HG03139 (cell line): ENCODE data around the gene KRT75.

Experiments
- ATAC-seq: cut with Tn5 transposase; IDR thresholded peaks from one replicate; pipeline ENCODE4 v1.9.1; 2021; ENCODE audit not compliant: unreplicated experiment

Gene KRT75

DNA sequence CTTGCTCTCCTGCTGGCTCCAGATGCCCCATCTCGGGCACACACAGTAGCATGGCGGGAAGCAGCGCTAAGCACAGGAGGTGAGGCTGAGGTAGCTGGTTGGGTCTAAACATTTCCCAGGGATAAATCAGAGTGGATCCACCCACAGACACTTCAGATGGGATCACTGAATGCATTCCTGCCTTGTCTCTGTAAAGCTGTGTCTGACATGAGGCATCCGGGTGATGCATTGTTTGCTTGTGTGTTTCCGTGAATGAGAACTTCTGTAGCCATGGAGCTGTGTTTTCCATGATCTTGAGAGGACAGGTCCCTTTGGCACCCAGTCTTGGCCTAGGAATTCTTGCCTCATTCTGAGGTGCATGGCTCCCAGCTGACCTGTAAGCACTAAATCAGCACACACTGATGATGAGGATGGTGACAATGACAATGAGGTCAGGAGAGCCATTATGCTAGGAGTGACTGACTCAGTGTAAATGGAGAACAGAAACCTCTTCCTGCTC, 6.7 kb upstream of the KRT75 start:
- ATAC-seq = no peak

DNA sequence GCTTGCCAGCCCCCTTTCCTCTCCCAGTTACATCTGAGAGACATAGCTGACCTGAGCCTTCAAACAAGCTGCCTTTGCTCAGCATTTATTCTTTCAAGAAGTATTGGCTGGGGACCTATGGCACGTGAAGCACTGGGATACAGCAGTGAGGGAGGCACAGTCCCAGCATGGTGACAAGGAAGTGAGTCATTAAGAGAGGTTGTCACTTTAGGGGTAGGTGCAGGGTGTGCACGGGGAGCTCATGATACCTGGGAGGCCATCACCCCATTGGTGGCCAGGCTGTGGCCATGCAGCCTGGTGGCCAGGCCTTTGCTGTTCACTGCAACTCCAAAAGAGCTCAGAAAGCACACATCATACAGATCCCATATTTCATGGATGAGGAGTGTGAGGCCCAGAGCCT, 5.7 kb upstream of the KRT75 start:
- no peak for ATAC-seq

DNA sequence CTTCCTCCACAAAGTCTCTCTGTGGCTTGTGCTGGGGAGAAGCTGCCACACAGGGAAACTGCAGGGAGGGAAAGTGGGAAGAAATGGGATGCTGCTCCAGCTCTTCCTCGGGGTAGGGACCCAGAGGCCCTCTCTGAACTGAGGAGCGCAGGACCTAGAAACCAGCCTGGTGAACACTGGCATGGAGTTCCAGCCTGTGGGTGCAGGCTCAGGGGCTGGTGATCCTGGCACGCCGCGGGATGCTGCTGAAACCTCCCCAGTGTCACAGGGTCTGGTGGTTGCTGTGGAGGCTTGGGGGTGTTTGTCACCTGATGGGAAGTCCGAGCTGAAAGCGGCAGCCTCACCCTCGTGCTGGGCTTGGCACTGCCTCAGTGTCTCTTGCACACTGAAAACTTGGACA, 5.2 kb upstream of the KRT75 start:
- ATAC-seq = no peak

DNA sequence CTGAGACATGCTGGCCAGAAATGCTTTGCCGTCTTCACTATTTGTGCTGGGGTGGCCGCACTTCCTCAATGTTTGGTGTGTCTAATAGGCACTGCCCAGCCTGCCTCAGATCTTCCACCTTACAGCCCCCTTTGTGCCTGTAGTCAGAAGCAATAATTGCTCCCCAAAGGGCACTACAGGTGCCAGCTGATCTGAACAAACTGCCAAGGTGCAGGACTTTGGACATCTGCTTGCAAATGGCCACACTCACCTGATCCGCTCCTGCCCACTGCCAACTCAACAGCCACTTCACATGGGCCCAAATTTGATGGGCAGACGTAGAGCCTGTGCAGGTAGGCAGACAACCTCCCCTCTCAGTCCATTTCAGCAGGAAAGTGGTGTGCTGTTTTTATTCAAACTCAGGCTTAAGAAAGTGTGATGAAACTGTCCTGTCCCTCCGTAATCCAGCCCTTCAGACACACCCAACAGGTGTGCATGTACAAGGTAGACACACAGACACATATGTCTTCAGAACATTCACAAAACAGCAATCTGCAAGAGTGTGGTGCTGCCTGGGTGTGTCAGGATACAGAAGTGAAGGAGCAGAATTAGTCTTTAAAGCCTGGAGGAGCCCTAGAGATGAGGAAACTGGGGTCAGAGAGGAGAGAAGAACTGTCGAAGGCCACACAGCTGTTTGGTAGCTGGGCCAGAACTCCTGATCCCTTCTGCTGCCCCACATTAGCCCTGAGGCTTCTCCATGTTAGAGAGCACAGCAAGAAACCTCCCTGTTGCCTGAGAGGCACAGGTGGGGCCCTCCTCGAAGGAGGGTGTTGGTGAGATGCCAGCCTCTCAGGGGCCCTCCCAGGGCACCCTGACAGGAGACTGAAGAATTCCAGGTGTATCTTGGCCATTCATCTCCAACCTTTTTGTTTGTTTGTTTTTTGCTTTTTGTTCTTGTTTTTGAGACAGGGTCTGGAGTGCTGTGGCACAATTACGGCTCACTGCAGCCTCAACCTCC, 4.4 kb upstream of the KRT75 start:
- no peak for ATAC-seq

DNA sequence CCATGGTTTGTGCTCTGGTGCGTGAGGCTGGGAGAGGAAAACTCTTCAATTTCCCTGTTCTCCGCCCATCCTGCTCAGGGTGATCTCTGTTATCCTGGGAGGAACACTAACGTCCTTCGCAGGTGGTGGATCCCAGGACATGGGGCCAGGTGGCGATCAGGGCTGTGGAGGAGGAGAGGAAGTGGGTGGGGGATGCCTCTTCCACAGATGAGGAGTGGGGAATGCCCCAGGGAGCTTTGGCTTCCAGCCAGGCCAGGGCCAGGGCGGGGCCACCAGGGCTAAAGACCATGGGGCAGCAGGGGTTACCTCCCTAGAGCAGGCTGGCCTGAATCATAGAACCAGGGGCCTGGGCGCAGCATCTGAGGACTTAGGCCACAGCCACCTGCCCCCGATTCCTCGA, 3.3 kb upstream of the KRT75 start:
- no peak for ATAC-seq

DNA sequence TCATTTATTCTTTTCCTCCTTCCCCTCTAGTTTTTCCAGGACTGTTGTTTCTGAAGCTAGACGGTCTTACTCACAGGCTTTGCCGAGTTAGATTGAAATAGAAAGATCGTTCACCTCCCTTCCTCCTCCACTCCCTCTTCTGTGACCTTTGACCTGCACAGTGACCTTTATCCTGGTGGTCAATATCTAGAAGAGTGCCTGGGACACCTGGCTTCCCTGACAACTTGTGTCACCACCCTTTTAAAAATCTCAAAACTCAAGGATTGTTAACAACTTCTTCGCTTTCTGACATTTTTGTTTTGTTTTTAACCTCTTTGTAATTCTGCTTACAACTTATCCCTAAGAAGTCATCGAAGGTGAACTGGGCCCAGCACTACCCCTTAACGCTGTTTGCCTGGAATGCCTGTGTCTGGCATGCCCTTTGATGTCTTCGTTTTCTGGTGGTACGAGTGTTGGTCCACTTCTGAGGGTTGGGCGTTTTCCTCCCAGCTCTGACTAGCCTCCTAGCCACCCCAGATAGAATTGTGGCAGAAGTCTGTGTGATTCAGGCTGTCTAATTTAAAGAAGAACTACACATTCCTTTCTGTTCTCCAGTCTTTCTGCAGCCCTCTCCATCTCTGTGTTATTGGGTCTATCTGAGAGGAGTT, 2.8 kb upstream of the KRT75 start:
- ATAC-seq = no peak

DNA sequence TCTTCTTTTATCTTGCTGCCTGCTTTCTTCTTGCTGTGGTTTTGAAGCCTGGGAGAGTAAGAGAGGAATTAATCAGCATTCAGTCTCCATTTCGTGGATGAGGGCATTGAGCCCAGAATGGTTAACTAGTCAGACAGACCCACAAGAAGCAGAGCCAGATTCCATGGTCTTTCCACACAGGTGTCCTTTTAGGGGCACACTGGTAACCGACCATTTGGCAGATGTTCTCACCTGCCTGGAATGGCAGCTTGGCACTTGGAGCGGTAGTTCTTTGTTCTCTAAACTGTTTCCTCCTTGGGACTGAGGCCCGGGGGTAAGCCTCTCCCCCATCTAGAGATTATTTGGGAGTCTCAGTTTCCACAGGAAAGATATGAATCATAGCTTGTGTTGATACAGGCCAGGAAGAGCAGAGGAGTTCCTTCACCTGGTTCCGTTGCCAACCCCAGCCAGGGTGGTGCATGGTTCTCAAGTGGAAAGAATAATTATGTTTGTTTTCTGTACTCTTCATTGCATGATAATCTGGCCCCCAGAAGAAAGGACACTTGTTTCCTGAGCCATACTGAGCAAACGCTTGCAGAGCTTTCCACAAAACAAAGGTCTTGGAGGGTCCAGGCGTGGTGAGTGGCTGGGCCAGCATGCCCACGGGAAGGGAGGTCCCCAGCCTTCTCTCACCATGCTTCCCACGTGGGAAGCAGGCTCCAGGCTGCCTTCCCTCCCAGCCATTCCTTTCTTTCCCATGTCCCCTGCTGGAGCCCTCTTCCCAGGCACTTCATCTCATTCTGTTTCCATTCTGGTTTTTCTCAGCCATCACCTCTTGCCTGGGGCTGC, 2.0 kb upstream of the KRT75 start:
- ATAC-seq = no peak

DNA sequence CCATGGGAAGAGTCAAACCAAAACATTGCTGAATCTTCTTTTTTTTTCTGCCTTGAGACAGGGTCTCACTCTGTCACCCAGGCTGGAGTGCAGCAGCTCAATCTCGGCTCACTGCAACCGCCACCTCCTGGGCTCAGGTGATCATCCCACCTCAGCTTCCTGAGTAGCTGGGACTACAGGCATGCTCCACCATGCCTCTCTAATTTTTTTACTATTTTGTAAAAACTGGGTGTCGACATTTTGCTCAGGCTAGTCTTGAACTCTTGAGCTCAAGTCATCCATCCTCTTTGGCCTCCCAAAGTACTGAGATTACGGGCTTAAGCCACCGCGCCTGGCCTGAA, 1.5 kb upstream of the KRT75 start:
- ATAC-seq = no peak

DNA sequence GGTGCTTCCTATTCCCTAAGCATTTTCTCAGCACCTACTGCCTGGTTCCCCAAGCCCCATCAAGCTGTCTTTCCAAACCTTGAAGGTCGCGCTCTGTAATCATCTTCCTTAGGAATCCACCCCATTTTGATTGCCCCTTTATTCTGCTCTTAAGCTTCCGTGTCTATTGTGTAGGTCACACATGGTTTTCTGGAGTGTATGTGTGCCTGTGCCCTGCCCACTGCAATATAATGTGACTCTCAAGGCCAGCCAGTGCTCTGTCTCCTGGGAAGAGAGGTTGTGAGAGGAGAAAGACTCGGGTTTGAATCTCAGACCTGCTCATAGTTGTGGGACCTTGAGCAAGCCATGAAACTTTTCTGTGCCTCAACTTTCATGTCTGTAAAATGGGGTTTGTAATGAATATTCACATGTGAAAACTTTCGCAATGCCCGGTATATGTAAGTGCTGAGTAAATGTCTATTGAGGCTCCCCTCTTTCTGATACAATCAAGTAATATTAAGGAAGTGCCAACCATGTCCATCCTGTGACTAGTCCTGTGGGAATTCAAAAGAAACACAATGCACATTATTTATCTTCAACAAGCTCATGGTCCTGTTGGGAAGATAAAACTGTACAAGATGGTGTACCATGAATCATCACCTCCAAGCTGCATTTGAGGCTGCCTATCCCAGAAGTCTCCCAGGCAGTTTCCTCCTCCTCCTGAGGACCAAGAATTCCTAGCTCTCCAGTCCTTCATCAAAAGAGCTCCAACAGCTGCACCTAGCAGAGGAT, 774 bp upstream of the KRT75 start:
- no peak for ATAC-seq

DNA sequence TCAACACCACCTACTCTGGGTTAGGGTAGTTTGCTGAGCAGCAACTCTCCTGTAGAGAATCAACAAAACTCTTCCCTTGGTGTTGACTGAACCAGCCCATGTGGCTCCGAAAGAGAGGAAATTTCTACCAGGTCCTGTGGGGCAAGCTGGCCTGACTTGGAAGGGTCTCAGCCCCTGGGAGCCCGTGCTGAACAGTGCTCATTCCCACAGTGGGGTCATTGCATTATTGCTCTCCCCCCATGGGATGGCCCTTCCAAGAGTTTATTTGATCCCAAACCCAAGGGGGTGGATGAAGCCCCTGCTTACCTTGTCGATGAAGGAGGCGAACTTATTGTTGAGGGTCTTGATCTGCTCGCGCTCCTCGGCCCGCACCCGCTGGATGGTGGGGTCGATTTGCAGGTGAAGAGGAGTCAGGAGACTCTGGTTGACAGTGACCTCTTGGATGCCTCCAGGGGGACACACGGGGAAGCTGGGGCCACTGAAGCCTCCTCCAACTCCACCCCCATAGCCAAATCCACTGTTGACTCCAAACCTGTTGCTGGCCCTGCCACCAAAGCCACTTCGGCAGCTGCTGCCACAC, 580 bp downstream of the KRT75 start:
- ATAC-seq = no peak

DNA sequence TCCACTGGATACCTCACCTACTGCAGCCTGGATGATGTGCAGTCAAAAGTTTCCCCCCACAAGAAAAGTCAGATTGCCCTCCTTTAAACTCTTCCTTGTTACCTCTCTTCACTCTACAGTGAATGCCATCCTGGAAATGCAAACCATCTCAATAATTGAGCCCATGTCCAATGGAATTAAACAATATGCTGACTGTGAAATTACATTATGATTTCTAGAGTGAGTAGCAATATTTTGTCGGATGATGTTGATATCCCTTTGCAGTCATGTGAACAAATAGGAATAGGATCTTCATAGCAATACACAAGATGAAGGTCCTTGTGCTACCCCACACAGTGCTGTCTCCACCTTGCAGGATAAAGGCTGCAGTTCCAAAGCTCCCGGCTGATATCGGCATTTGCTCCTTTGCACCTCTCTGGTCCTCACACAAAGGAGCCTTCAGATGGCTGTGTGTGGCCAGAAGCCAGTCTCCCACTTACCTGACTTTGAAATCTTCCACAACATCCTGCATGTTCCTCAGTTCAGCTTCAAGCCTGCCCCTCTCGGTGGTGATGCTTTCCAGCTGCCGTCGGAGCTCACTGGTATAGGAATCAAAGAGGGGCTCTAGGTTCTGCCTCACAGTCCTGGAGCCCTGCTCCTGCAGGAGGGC, 1.5 kb downstream of the KRT75 start:
- no peak for ATAC-seq

DNA sequence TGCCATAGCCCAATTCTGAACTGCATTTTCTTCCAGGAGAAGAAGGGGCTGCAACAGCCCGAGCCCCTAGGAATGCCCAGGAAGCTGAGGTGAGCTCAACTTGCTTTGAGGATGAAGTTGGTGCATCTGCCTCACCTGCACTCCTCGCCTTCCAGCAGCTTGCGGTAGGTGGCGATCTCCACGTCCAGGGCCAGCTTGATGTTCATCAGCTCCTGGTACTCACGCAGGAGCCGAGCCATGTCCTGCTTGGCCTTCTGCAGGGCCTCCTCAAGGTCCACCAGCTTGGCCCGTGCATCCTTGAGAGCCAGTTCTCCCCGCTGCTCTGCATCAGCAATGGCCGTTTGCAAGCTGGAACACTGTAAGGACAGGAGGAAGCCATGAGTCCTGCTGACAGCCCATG, 6.0 kb downstream of the KRT75 start:
- no peak for ATAC-seq

DNA sequence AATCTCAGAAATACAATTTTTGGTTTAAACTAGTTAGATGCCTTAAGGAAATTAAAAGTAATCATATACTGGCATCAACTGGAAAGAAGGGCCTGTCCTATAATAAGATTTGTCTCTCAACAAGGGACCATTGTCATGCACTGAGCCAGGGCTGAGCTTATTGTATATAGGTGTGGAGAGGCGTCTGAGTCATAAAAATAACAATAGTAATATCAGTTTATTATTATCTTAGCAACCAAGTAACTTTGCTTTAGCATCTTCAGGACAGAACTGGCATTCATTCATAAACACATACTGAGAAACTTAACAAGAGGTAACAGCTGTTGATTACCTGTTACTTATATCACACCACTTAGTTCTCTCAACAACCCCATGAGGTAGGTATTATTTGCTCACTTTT, 7.1 kb downstream of the KRT75 start:
- ATAC-seq = no peak

DNA sequence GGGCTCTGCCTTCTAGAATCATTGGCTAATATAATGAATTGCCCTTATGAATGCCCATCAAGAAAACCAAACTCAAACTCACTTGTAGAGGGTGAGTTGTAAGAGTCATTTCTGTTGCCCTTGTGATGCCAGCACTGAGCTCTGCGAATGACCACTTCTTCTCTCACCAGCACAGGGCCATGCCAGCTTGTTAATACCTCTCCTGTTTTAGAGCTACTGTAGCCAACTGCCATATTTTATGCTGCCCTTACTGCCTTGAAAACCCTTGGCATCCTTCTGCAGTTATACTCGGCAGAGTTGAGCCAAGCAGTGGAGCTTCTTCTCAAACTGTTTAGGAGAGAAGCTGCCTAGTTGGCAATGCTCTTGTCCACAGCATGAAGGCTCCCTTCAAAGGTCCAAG, 8.1 kb downstream of the KRT75 start:
- ATAC-seq = no peak

DNA sequence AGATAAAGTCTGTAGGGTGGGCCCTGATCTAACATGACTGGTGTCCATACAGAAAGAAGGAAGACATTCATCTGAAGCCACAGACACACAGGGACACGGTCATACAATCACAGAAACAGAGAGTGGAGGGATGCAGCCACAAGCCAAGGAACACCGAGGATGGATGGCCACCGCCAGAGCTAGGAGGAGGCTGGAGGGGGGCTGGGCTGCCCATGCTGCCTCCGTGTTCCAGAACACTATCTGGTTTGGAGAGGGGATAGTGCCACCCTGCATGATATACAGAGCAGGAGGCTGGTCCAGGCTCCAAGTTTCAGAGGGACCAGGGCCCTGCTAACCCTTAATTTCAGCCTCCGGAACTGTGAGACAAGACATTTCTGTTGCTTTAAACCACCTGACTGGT, 8.7 kb downstream of the KRT75 start:
- ATAC-seq = no peak

DNA sequence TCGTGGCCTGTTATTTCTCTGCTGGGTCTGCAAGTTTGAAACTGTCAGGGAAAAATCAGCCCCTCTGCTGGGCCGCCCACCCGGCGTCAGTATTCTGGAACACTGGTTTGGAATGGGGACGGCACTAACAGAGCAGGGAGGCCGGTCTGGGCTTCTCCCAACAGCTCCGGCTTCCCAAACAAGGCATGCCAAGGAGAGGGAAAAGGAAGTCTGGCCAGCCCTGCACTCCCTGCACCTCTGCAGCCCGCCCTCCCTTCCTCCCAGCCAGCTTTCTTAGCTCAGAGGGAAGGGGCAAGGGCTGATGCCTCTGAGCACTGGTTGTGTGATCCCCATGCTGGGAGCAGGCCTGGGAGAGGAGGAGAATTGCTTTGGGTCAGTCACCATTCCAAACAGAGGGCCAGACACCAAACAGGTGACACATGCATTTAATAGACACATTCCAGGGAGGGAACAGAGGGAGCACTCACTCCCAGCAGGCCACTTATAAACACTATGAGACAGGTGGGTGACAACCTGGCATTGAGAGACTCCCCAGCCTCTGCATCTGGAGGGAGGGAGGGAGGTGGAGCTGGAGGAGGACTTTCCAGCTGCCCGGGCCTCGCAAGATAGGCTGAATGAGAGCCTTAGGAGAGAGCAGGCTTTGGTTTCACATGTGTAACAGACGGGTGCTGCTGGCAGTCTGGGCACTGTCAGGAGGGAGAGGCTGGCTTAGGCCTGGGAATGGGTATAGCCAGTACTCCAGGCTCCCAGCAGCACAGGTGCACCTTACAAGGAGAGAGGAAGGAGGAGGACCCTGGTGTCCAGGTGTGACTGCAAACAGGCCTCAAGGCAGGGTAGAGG, 10.3 kb downstream of the KRT75 start:
- no peak for ATAC-seq

DNA sequence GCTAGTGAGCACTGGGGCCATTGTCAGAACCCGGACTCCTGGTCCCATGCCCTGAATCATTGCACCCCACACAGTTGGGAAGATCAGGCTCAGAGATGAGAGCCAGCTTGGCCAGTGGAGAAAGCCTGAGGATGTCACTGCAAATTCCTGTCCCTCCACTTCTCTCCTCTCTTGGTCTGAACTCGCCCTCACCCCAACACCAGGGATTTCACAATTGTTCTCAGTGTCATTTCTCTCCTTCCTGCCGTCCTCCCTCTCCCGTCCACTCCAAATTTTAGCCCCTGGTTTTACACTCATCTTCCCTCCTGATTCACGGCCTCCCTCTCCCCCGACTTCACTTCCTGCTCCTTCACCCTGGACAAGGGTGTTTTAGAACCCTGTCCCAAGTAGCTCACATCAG, 11.1 kb downstream of the KRT75 start:
- no peak for ATAC-seq

DNA sequence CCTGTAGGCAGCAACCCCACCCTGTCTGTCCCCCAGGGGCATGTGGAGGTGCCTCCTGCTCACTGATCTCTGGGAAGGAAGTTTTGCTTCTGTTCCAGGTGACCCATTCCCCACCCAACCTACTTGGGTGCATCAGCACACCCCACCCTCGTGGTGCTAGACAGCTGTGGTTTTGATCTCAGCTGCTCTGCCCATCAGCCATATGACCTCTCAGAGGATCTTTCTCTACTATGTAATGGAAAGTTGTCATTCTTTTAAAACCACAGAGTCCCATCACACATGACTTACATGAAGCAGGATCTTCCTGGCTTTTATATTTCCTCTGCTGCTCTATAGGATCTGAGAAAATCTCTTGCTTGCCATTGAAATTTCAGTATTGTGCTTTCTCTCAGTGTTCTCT, 14.5 kb downstream of the KRT75 start:
- ATAC-seq = no peak

DNA sequence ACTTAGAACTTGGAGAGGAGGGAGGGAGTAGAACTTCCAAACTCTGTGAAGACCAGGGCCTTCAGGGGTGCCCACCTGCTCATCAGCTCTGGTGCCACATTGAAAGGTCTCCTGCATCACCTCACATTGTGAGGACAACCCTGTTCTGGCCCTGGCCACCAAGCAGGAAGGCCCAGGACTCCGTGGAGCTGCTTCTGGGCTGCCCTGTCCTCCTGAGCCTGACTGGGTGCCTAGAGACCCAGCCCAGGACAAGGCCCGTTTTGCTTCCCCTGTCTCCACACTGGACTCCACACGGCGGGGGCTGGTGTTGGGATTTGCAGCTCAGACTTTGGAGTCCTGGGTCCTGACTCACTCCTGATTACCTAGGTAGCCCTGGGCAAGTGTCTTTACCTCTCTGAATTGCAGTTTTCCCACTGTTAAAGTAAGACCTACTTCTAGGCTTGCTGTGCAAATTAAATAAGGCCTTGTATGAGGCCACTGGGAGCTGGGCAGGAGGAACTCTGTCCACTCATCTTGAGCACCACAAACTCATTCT, 15.5 kb downstream of the KRT75 start:
- no peak for ATAC-seq
